ENCODE measurements around the gene SLC39A3.

Gene SLC39A3

DNA sequence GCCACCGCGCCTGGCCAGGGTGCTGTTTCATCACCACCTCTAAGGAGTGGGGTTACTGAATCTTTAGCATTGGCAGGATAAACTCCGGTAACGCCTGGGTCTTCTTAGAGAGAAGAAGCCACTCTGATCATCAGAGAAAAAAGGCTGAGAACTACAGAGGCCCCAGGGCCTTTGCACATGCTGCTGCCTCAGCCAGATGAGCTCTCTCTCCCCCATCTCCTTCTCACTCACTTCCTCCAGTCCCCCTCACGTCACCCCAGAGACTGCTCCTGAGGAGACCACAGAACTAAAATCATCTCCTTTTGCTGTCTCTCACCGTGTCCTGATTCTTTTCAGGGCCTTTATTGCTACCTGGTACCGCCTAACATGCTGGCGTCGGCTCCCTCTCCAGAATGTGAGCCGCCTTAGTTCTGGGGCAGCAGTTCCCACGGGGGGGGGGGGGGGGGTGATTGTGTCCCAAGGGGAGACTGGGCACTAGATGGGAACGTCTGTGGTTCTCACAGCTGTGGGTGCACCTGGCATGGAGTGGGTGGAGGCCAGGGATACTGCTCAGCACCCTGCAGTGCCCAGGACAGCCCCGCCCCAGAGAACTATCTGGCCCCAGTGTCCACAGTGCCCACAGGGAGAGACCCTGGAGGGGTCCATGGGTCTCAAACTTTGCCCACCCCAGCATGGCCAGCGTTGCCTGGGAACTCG is 13.5 kb downstream of the SLC39A3 start:
- TF ChIP-seq, protein P1, sequence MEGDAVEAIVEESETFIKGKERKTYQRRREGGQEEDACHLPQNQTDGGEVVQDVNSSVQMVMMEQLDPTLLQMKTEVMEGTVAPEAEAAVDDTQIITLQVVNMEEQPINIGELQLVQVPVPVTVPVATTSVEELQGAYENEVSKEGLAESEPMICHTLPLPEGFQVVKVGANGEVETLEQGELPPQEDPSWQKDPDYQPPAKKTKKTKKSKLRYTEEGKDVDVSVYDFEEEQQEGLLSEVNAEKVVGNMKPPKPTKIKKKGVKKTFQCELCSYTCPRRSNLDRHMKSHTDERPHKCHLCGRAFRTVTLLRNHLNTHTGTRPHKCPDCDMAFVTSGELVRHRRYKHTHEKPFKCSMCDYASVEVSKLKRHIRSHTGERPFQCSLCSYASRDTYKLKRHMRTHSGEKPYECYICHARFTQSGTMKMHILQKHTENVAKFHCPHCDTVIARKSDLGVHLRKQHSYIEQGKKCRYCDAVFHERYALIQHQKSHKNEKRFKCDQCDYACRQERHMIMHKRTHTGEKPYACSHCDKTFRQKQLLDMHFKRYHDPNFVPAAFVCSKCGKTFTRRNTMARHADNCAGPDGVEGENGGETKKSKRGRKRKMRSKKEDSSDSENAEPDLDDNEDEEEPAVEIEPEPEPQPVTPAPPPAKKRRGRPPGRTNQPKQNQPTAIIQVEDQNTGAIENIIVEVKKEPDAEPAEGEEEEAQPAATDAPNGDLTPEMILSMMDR (IDR thresholded peaks at IDR 0.05): no peak
- no peak for TF ChIP-seq ZFX (IDR thresholded peaks at IDR 0.05; ENCODE audit: borderline replicate concordance)
- no peak overlapping the region for H3K27ac ChIP-seq

DNA sequence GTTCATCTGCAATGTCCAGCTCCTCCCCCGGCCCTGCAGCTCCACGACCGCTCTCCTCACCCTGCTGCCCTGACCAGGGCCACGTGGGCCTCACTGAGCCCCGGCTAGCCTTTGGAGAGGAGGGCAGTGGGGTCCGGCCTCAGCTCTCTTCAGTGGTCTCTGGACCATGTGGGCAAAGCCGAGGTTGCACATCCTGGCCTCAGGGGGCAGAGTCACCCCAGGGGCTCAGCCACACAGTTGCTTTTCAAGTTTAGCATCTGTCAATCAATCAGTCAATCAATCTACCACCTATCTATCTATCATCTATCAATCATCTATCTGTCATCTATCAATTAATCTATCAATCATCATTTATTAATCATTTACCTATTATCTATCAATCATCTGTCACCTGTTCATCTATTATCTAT is 15.7 kb downstream of the SLC39A3 start:
- TF ChIP-seq ZFX (IDR thresholded peaks at IDR 0.05; ENCODE audit: borderline replicate concordance): no peak
- TF ChIP-seq, protein P1 (IDR thresholded peaks at IDR 0.05): peak; percentile 19
- no peak overlapping the region for H3K27ac ChIP-seq

DNA sequence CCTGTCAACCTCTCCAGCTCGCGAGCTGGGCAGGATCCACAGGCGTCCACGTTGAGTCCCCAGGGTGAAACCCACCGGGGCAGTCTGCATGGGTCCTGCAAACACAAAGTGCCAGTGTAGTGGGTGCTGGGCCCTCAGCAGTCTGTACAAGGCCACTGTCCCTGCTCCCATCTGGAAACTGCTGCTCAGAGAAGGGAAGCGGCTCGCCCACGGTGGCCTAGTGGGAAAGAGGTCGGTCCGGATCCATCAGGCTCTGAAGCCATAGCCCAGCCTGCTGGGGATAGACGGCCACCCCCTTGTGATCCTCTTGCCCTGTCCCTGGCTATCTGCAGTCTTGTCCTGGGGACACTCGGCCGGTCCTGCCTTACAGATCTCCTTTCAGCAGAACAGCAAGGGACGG is 16.1 kb downstream of the SLC39A3 start:
- TF ChIP-seq, protein P1 (IDR thresholded peaks at IDR 0.05): no peak
- TF ChIP-seq ZFX (IDR thresholded peaks at IDR 0.05; ENCODE audit: borderline replicate concordance): no peak
- H3K27ac ChIP-seq: peak overlapping the region; percentile 45

DNA sequence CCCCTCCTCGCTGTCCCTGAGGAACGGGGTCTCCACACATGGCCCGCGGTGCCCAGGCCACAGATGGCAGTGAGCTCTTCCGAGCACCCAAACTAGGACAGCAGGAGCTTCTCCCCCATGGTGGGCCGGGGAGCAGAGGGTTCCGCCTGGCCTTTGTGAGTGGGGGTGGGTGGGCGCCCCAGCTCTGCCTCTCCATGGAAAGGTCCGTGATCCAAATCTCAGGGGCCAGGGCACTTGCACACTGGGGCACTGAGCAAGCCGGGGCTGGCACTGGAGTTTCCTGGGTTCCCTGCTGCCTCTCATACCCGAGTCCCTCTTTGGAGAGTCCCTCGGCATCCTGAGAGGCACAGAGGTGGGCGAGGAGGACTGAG is 16.5 kb downstream of the SLC39A3 start:
- TF ChIP-seq, protein P1 (IDR thresholded peaks at IDR 0.05): no peak
- no peak for TF ChIP-seq ZFX (IDR thresholded peaks at IDR 0.05; ENCODE audit: borderline replicate concordance)
- peak overlapping the region; percentile 45 for H3K27ac ChIP-seq

DNA sequence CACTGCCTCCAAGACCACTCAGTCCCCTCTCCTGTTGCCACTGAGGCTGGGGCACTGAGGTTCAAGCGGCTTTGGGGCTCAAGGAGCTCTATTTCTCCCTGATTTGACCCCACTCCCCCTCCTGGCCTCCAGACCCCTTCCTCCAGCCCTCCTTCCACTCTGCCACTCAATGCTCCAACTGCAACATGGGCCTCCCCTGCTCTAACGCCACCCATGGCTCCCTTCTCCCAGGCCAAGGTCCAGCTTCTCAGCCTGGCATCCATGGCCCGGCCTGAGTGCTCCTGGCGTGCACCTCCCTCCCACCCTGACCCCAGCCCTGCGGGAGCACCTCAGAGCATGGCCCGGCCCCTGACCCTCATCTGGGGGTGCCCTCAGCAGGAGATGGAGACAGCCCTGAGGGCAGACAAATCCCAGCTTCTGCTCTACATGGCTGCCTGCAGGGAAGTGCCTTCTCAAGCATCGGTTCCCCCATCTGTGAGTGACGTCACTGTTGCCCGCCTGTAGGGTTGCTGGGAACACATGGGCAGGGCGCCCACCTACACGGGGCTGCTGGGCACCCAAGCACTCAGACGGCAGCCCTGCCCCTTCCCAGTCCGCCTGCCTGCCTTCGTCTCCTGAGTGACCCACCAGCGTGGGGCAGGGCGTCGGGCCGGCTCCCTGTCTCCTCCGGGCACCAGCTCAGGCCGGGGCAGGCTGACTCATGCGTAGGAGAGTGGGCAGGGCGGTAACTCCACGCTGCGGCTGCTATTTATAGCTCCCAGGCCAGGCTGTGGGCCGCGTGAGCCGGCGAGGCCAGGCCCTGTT is 17.1 kb downstream of the SLC39A3 start:
- H3K27ac ChIP-seq: peak overlapping the region; percentile 45
- TF ChIP-seq, protein P1 (IDR thresholded peaks at IDR 0.05): no peak
- TF ChIP-seq ZFX (IDR thresholded peaks at IDR 0.05; ENCODE audit: borderline replicate concordance): no peak

GRCh38 chr19:2721570-2722540 is 18.0 kb downstream of the SLC39A3 start:
- peak overlapping the region; percentile 34; the same call in 1 of the 2 replicates for H3K27ac ChIP-seq
- TF ChIP-seq ZFX (IDR thresholded peaks at IDR 0.05; ENCODE audit: borderline replicate concordance): no peak
- TF ChIP-seq, protein P1 (IDR thresholded peaks at IDR 0.05): no peak
